Measurements from ENCODE around the gene CACNG3. TPM values are rescaled to one million over a fixed set of nuclear protein-coding genes. Genes with fewer than 3 reads are reported as not detected.

CACNG3 gene
- total and polyA plus RNA-seq, 12 donors, result 0.55 to 1.6 (median 1.2) TPM; not detected in 6

- Histone ChIP-seq H3K27ac (no peak overlapping the region), H3K9me3 (replicated peaks in 1 of 3) (no peaks in the 10 kb centered on the region), H3K4me3 (no peak overlapping the region), H3K27me3 (no peaks in the 10 kb centered on the region), H3K36me3 (replicated peaks in 1 of 2) (no peaks in the 10 kb centered on the region), H3K4me1 (replicated peaks in 1 of 2) (no peaks in the 10 kb centered on the region)
- DNase-seq, result no peak
- no peak for TF ChIP-seq POLR2A (IDR thresholded peaks at IDR 0.05)
- TF ChIP-seq, protein P1, sequence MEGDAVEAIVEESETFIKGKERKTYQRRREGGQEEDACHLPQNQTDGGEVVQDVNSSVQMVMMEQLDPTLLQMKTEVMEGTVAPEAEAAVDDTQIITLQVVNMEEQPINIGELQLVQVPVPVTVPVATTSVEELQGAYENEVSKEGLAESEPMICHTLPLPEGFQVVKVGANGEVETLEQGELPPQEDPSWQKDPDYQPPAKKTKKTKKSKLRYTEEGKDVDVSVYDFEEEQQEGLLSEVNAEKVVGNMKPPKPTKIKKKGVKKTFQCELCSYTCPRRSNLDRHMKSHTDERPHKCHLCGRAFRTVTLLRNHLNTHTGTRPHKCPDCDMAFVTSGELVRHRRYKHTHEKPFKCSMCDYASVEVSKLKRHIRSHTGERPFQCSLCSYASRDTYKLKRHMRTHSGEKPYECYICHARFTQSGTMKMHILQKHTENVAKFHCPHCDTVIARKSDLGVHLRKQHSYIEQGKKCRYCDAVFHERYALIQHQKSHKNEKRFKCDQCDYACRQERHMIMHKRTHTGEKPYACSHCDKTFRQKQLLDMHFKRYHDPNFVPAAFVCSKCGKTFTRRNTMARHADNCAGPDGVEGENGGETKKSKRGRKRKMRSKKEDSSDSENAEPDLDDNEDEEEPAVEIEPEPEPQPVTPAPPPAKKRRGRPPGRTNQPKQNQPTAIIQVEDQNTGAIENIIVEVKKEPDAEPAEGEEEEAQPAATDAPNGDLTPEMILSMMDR (IDR thresholded peaks at IDR 0.05), result no peak
- intact Hi-C loops (cut with DNase I), result no loop called here
- 78 to 86% (median 79%) methylated on average over 8 to 9 of the region's 9 CpGs for WGBS, 4 donors
Measured at GRCh38 chr16:24286741-24287405, 30.7 kb downstream of the CACNG3 start.

GRCh38 chr16:24288516-24288915, 32.4 kb downstream of the CACNG3 start:
- Histone ChIP-seq H3K27me3 (no peaks in the 10 kb centered on the region), H3K9me3 (replicated peaks in 1 of 3) (no peaks in the 10 kb centered on the region), H3K36me3 (replicated peaks in 1 of 2) (no peaks in the 10 kb centered on the region), H3K27ac (no peak overlapping the region), H3K4me1 (replicated peaks in 1 of 2) (no peaks in the 10 kb centered on the region), H3K4me3 (no peak overlapping the region)
- no peak for DNase-seq
- intact Hi-C loops (cut with DNase I), result no loop called here
- TF ChIP-seq, protein P1 (IDR thresholded peaks at IDR 0.05), result no peak
- no peak for TF ChIP-seq POLR2A (IDR thresholded peaks at IDR 0.05)
- 60 to 70% (median 62%) methylated on average over 2 of the region's 2 CpGs for WGBS, 4 donors

GRCh38 chr16:24289166-24289700, 33.1 kb downstream of the CACNG3 start:
- Histone ChIP-seq H3K27me3 (no peaks in the 10 kb centered on the region), H3K9me3 (replicated peaks in 1 of 3) (no peaks in the 10 kb centered on the region), H3K4me1 (replicated peaks in 1 of 2) (no peaks in the 10 kb centered on the region), H3K36me3 (replicated peaks in 1 of 2) (no peaks in the 10 kb centered on the region), H3K27ac (no peak overlapping the region), H3K4me3 (no peak overlapping the region)
- intact Hi-C loops (cut with DNase I), result no loop called here
- 51 to 63% (median 59%) methylated on average over 3 of the region's 3 CpGs for WGBS, 4 donors
- no peak for TF ChIP-seq POLR2A (IDR thresholded peaks at IDR 0.05)
- TF ChIP-seq, protein P1 (IDR thresholded peaks at IDR 0.05), result no peak
- DNase-seq, result no peak

DNA sequence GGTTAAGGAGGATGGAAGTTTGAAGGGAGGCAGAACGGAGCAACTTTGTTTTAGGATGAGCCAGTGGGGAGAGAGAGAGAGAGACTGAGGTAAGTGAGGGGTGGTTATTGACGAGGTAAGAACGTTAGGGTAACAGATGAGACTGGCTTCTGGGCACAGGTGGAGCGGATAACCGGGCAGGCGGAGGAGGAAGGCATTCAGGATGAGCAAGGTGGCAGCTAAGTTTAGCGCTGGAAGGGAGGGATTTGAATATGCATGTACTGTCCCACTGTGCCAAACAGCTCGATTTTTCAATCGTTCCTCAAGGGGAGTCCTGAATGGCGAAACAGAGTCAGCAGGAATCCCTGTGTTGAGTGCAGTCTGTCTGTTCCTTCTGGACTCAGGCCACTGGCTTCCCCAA, 35.8 kb downstream of the CACNG3 start:
- no peak for TF ChIP-seq POLR2A (IDR thresholded peaks at IDR 0.05)
- TF ChIP-seq, protein P1 (IDR thresholded peaks at IDR 0.05), result no peak
- 41 to 52% (median 45%) methylated on average over 10 of the region's 10 CpGs for WGBS, 4 donors

More for the DNA sequence above, 35.8 kb downstream of the CACNG3 start:
- no peak for DNase-seq
- no peaks in the 10 kb centered on the region for H3K9me3 ChIP-seq (replicated peaks in 1 of 3)
- no peak overlapping the region for H3K27ac ChIP-seq
- no peaks in the 10 kb centered on the region for H3K36me3 ChIP-seq (replicated peaks in 1 of 2)
- H3K4me1 ChIP-seq (replicated peaks in 1 of 2), result no peaks in the 10 kb centered on the region
- intact Hi-C loops (cut with DNase I), result no loop called here
- no peaks in the 10 kb centered on the region for H3K27me3 ChIP-seq
- no peak overlapping the region for H3K4me3 ChIP-seq

All from adrenal gland (tissue), 12 donors.